GM12872 (cell line): ENCODE measurements around the gene TVP23A.

Experiments used
- CTCF ChIP-seq: IDR thresholded peaks from 3 replicates; pipeline ENCODE4 v1.5.1; 2011; ENCODE audit warnings: low read depth, mild to moderate bottlenecking, low read length, moderate library complexity; ENCODE audit not compliant: insufficient read depth

Gene TVP23A

GRCh38 chr16:10780628-10781027, 38.0 kb downstream of the TVP23A start:
- TF ChIP-seq CTCF: no peak

DNA sequence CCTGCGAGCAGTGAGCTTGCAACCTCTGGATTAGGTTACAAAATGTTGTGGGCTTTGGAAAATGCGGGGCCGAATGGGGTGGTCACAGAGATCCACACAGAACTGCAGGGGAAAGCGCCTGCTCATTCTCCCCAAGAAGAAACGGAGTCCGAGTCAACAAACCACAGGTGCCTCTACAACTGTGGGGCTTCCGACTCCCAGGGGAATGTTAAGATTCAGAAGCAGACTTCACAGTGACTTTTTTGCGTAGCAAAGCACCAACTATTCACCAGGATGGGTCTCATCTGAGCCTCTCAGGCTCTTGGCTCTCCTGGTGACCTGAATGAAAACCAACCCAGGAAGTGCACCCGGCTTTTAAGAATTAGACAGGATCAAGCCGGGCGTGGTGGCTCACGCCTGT, 41.2 kb downstream of the TVP23A start:
- no peak for TF ChIP-seq CTCF

GRCh38 chr16:10776280-10776679, 42.3 kb downstream of the TVP23A start:
- no peak for TF ChIP-seq CTCF

DNA sequence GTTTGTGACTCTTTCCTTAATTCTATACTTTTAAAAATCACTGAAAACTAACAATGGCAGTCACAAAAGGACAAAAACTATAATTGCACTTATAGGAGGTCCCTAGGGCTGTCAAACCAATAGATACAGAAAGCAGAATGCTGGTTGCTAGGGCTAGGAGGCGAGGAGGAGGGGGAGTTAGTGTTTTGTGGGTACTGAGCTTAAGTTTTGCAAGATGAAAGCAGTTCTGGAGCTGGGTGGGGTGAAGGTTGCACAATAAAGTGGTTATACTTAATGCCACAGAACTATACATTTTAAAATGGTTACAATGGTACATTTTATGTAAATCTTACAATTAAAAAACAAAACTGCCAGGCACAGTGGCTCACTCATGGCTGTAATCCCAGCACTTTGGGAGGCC, 47.7 kb downstream of the TVP23A start:
- TF ChIP-seq CTCF: no peak

DNA sequence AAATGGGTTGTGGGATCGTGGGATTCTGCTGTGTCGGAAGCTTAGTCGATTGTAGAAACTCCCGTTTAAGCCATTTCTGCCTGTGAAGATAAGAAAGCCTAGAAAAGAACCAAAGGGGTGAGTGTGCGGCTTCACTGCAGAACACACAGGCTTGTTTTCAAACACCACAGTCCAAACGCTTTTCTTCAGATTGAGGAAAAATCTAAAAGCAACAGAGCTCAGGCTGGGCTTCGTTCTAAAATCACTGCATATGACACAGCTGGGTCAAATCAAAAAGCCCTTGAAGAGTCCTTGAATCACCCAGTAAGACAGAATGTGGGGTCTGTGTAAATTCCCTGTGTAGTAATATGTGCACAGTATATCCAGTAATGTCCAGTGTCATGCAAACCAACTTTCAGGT, 49.2 kb downstream of the TVP23A start:
- no peak for TF ChIP-seq CTCF

DNA sequence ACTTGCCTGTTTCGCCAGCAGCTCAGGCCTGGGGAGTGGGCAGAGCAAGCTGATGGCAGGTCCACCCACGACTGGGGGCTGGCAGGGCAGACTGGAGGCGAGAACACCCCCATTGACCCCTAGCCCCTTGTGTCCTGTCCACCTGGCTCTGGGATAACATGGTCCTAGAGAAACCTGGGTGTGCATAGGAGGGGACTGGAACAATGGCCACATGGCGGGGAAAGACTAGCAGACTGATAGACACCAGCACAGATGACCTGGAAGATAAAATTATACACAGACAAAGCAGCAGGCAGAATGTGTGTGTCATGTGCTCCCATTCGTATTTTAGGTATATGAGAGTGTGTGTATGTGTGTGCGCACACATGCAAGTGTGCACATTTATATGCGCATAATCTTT, 51.5 kb downstream of the TVP23A start:
- no peak for TF ChIP-seq CTCF

GRCh38 chr16:10765772-10766171, 52.8 kb downstream of the TVP23A start:
- TF ChIP-seq CTCF: no peak

DNA sequence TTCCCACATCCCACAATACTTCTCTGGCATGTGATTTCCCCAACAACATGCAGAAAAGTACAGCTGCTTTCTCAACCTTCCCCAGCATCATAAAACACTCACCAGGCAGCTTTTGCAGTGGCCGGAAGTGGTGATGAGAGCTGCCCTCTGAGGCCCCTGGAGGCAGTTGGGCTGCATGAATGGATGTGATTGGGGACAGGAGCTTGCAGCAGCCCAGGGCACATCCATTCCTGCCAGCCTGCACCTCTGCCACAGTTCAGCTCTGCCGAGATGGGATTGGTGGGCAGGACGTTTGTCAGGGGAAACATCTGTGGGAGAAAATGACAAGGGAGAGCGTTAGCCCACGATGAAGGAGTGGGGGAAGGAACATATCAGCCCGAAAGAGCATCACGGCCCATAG, 55.1 kb downstream of the TVP23A start:
- no peak for TF ChIP-seq CTCF
